Esophagus muscularis mucosa (tissue), 4 donors: ENCODE measurements around the gene SPOCK1. TPM values are rescaled to one million over a fixed set of nuclear protein-coding genes. Genes with fewer than 3 reads are reported as not detected.

Experiments used
- DNase-seq: peaks from one replicate; pipeline ENCODE4 v3.0.0-alpha.2; 2017; ENCODE audit errors: extremely low spot score
- H3K27ac ChIP-seq, 4 donors: fragments of 200-600 bp; sonication (generic); replicated peaks in 1 of 4; 1 replicate in 3 of 4; 2 replicates in 1 of 4; pipeline ENCODE4 v1.5.1; 2016 to 2019; ENCODE audit warnings: mild to moderate bottlenecking in 1 of 4
- H3K27me3 ChIP-seq, 4 donors: fragments of 200-600 bp; sonication (generic); one replicate each; pipeline versions ENCODE4 v1.5.1 to v1.6.0; 2016 to 2019
- H3K36me3 ChIP-seq, 4 donors: fragments of 200-600 bp; sonication (generic); one replicate each; pipeline ENCODE4 v1.5.1; 2016 to 2019
- H3K4me1 ChIP-seq, 4 donors: fragments of 200-600 bp; sonication (generic); one replicate each; pipeline ENCODE4 v1.5.1; 2016 to 2019
- H3K4me3 ChIP-seq, 4 donors: fragments of 200-600 bp; sonication (generic); 1 replicate in 2 of 4; 2 replicates in 2 of 4; pipeline ENCODE4 v1.5.1; 2016 to 2019; ENCODE audit warnings: mild to moderate bottlenecking in 4 of 4, moderate library complexity in 1 of 4
- H3K9me3 ChIP-seq, 4 donors: fragments of 200-600 bp; sonication (generic); 1 replicate in 3 of 4; 2 replicates in 1 of 4; pipeline ENCODE4 v1.5.1; 2016 to 2019
- EP300 ChIP-seq: sonication (generic); formaldehyde crosslinking; IDR thresholded peaks from one replicate; pipeline ENCODE4 v1.6.1; 2017; ENCODE audit warnings: antibody characterized with exemption
- POLR2A ChIP-seq: fragments of 450-650 bp; IDR thresholded peaks from one replicate; pipeline ENCODE4 v1.6.1; 2017; ENCODE audit warnings: antibody characterized with exemption, moderate library complexity, mild to moderate bottlenecking, low read depth
- POLR2AphosphoS5 ChIP-seq, 2 donors: sonication (generic); formaldehyde crosslinking; IDR thresholded peaks; one replicate each; pipeline ENCODE4 v1.6.1; 2017; ENCODE audit warnings: antibody characterized with exemption in 2 of 2
- WGBS: methylation state at CpG from one replicate; pipeline ENCODE4 v1.1.5; 2018; 5-methylcytosine and 5-hydroxymethylcytosine counted together
- intact Hi-C: fragments of 100-400 bp; cut with DNase I; formaldehyde crosslinking; loops from one replicate; pipeline ENCODE4 v1.15.1; 2023
- total RNA-seq, 4 donors: library from RNA; depleted of rRNA; stranded (reverse); fragments of >200 nt; gene quantifications; one replicate each; pipeline versions ENCODE4 v1.1.0 to v1.2.1, GENCODE V29; 2016
- TF ChIP-seq, protein P1 (sequence below), 3 experiments: fragments of 200-600 bp in 2 of 3; fragments of 450-650 bp in 1 of 3; sonication (generic) in 2 of 3; IDR thresholded peaks; one replicate each; pipeline ENCODE4 v1.5.1; 2017 to 2019; ENCODE audit warnings: antibody characterized with exemption in 3 of 3, mild to moderate bottlenecking in 2 of 3, moderate library complexity in 1 of 3

The SPOCK1 gene
- total RNA-seq, 4 donors from 2014 or later = 39.0 to 52.4 (median 45.6) TPM

DNA sequence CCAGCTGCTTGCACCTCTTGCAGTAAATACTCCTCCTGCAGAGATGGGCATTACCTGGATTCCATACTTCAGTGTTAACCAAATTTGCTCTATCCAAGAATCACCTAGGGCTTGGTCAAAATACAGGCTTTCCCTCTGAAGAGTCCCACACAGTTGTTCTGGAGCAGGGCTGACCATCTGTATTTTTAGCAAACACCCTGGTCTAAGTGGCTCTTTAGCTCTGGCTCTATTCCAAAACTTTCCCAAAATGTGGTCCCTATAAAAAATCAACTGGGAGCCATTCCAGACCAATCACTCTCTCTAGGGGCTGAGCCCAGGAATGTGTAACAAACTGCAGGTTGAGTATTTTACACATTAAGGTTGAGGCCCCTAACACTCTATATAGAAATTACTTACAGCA lies 153.7 kb downstream of the SPOCK1 start:
- Histone ChIP-seq H3K27ac (no peak overlapping the region), H3K9me3 (no peaks in the 10 kb centered on the region), H3K27me3 (no peaks in the 10 kb centered on the region), H3K36me3 (no peaks in the 10 kb centered on the region), H3K4me3 (no peak overlapping the region), H3K4me1 (peaks cover 0 to 7% (median 0%) of the 10 kb centered on the region in 4 donors)
- intact Hi-C loops = no loop called here
- no peak for DNase-seq
- TF ChIP-seq POLR2A (no peak), EP300 (no peak), POLR2AphosphoS5 (IDR thresholded peaks at IDR 0.05) (no peak)
- TF ChIP-seq, protein P1, sequence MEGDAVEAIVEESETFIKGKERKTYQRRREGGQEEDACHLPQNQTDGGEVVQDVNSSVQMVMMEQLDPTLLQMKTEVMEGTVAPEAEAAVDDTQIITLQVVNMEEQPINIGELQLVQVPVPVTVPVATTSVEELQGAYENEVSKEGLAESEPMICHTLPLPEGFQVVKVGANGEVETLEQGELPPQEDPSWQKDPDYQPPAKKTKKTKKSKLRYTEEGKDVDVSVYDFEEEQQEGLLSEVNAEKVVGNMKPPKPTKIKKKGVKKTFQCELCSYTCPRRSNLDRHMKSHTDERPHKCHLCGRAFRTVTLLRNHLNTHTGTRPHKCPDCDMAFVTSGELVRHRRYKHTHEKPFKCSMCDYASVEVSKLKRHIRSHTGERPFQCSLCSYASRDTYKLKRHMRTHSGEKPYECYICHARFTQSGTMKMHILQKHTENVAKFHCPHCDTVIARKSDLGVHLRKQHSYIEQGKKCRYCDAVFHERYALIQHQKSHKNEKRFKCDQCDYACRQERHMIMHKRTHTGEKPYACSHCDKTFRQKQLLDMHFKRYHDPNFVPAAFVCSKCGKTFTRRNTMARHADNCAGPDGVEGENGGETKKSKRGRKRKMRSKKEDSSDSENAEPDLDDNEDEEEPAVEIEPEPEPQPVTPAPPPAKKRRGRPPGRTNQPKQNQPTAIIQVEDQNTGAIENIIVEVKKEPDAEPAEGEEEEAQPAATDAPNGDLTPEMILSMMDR (IDR thresholded peaks at IDR 0.05) = no peak

DNA sequence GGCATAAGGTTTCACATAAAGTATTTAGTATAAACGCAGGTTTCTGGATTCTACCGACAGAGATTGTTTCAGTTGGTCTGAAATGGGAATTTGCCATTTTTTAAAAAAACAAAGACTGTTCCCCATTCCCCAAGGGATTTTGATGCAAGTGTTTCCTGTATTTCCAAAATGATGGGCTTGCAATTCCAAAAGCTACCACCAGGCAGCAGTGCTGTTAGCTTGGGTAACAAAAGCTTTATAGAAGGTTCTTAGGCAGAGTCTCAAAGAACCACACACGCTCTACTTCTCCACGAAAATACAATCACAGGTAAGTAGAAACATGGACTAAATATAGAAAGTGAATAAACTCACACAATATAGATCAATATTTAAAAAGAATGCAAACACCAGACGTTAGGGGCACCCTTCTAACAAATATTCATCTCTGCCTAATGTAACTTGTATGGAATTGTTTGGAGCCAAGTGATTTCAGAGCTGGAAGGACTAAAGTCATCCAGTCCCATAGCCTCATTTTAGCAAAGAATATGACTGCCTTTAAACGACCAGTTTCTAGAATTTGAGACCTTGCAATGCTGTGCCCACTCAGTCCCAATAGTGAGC lies 154.3 kb downstream of the SPOCK1 start:
- no peaks in the 10 kb centered on the region for H3K36me3 ChIP-seq
- H3K4me1 ChIP-seq = peaks cover 0 to 7% (median 0%) of the 10 kb centered on the region in 4 donors
- no peak overlapping the region for H3K27ac ChIP-seq
- DNase-seq = no peak
- 34% methylated on average over 6 of the region's 6 CpGs for WGBS
- TF ChIP-seq, protein P1 (IDR thresholded peaks at IDR 0.05) = peak; percentile 55 to 76 (median 56)
- no peak for TF ChIP-seq POLR2A
- H3K9me3 ChIP-seq = no peaks in the 10 kb centered on the region
- no peak overlapping the region for H3K4me3 ChIP-seq
- H3K27me3 ChIP-seq = no peaks in the 10 kb centered on the region
- intact Hi-C loops = no loop called here

DNA sequence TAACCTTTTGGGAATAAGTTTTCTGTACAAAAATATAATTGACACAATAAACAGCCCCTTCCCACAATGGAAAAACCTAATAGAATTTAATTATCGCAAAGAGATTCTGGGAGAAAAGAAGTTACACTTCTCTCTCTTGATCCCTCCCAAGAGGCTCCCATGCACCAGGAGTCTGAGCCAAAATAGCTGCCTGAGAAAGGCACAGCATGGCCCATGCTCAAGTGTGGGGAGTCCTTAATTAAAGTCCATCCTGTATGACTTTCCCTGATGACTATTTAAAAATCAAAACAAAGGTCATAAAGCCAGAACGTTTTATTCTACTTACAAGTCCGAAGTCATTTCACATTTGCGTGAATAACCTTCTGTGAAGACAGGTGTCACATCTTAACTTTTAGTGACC lies 155.1 kb downstream of the SPOCK1 start:
- 85% methylated on average over 4 of the region's 4 CpGs for WGBS
- no peak overlapping the region for H3K27ac ChIP-seq

DNA sequence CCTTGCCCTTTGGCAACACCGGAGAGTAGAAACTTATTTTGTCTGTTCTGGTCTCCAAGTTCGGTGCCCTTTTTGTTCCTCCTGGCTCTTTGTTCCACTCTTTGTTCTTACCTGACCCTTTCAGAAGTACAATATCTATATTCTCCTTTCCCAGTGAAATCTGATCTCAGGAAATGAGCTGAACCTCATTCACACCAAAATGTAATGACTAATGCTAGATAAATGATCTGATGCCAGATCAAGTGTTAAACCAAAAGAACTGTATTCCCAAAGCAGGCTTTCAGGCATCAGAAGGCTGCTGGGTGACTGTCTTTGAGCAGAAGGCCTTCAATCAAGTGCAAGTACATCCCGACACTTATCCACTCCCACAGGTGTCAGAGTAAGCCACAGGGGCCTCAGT lies 156.4 kb downstream of the SPOCK1 start:
- 93% methylated on average over 3 of the region's 3 CpGs for WGBS
- Histone ChIP-seq H3K27ac (no peak overlapping the region), H3K27me3 (peaks cover 0 to 6% (median 0%) of the 10 kb centered on the region in 4 donors), H3K36me3 (no peaks in the 10 kb centered on the region), H3K9me3 (no peaks in the 10 kb centered on the region), H3K4me3 (no peak overlapping the region), H3K4me1 (peaks cover 0 to 7% (median 0%) of the 10 kb centered on the region in 4 donors)
- intact Hi-C loops = no loop called here
- TF ChIP-seq POLR2A (no peak), EP300 (no peak), POLR2AphosphoS5 (IDR thresholded peaks at IDR 0.05) (no peak)
- TF ChIP-seq, protein P1 (IDR thresholded peaks at IDR 0.05) = no peak
- DNase-seq = no peak

More for the DNA sequence above, 155.1 kb downstream of the SPOCK1 start:
- no peak for DNase-seq
- TF ChIP-seq, protein P1 (IDR thresholded peaks at IDR 0.05) = no peak
- TF ChIP-seq POLR2A (no peak), POLR2AphosphoS5 (IDR thresholded peaks at IDR 0.05) (no peak), EP300 (no peak)
- Histone ChIP-seq H3K4me1 (peaks cover 0 to 7% (median 0%) of the 10 kb centered on the region in 4 donors), H3K27me3 (peaks cover 0 to 4% (median 0%) of the 10 kb centered on the region in 4 donors), H3K36me3 (no peaks in the 10 kb centered on the region), H3K9me3 (no peaks in the 10 kb centered on the region), H3K4me3 (no peak overlapping the region)
- intact Hi-C loops = no loop called here

DNA sequence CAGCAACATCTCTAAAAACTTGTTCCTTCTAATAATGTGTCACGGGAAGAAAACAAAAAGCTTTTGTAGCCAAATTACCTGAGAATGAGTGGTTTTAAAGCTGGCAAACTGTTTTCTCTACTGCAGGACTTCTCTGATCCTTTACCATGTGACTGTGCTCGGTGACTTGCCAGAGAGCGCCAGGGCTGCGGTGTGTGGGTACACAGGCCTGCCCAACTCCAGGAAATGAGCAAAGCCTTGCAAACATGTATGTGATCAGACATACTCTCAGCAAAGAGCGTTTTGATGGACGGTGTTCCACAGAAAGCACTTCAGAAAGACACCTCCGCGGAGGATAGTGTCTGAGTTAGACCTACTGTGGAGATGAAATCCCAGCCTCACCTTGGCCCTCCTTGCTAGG lies 157.3 kb downstream of the SPOCK1 start:
- H3K4me3 ChIP-seq = no peak overlapping the region
- intact Hi-C loops = no loop called here
- WGBS = 81% methylated on average over 8 of the region's 8 CpGs
- no peaks in the 10 kb centered on the region for H3K36me3 ChIP-seq
- TF ChIP-seq, protein P1 (IDR thresholded peaks at IDR 0.05) = no peak
- TF ChIP-seq EP300 = no peak
- no peak for TF ChIP-seq POLR2AphosphoS5 (IDR thresholded peaks at IDR 0.05)
- no peak for TF ChIP-seq POLR2A
- no peak overlapping the region for H3K27ac ChIP-seq
- peaks cover 0 to 6% (median 0%) of the 10 kb centered on the region in 4 donors for H3K27me3 ChIP-seq
- peaks cover 0 to 7% (median 0%) of the 10 kb centered on the region in 4 donors for H3K4me1 ChIP-seq
- DNase-seq = no peak
- no peaks in the 10 kb centered on the region for H3K9me3 ChIP-seq
